NAMALWA (cell line): ENCODE data around the gene MYO16.
A peak's percentile ranks its signal among the peaks of the same experiment; 100 is the strongest.

Experiments used
- DNase-seq: peaks from one replicate; pipeline ENCODE4 v3.0.0-alpha.2; 2015; ENCODE audit warnings: low spot score

Gene MYO16

DNA sequence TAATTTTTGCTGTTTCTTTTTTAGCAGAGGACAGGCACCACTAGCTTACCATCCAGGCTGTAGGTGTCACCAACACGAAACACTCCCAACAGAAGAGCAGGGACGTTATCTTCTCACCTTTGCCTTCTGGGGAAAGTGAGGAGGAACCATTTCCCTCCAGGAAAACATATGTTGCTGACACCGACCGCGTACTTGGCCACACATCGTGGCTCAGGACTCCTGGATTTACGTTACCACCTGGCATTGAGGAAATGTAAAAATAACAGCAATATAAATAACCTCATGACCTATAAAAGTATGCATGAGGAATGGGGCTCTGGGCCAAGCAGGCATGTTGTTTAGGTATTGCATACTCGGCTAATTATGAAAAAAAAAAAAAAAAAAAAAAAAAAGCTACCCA, 525.1 kb downstream of the MYO16 start:
- DNase-seq: no peak

DNA sequence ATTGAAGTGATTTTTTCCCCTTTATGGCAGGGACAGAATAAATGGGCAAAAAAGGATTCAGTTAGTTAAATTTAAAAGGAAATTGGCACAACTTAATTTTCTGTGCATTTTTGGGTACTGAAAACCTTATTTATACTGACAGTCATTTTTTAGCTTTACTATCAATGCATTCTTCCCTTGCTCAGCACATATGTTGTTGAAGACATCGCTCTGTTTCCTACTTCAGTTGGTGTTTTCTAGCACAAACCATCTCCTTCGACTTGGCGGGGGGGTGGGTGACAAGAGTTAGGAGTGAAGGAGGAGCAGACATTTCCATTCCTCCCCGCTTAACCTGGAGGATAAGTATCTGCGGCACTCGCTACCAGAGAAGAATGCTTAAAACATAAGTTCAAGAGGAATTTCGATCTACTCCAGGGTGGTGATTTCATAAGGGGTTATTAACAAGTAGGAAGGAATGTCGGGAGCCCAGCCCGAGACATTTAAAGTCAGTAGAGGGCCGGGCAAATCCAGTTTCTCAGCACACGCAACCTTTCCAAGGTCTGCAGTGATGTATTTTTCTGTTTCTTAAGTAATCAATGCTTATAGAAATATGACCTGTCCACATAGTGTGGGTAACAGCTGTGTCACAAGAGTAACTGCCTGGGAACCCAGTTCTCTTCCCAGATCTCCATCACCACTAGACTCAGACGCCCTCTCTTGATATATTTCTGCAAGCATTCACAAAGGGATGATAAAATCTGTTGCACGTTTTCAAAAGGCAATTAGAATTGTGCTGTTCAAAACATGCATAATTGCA, 525.8 kb downstream of the MYO16 start:
- DNase-seq: no peak

DNA sequence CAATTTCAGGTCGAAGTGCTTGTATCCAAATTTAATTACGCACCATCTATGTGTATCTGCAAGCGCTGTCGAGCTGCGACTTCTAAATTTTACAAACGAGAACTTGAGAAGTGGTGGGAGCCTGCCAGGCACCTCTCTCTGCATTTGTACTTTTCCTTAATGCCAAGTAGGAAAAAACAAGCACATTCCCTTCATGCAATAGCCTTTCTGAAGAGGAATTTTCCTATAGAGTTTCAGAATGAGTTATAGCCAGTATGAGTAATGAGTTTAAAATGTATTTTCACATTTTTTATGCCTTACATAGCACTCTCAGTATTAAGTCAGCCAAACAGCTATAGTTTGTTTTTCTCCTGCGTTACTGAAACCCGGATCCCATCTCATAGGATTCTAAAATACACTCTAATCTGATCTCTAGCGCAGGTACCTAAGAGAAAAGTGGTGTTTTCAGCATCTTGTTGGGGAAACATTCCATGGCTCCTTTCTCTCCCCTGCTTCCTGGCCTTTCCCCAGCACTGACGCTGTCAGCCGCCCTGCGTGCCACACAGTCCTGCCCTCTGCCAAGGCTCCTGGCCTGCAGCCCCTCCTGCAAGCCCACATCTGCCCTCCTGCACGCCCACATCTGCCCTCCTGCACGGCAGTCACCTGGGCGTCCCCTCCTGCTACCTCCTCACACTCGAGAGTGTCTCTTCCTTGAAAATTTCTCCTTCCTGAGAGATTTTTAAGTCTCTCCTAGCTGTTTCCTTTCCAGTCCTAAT, 526.9 kb downstream of the MYO16 start:
- no peak for DNase-seq

DNA sequence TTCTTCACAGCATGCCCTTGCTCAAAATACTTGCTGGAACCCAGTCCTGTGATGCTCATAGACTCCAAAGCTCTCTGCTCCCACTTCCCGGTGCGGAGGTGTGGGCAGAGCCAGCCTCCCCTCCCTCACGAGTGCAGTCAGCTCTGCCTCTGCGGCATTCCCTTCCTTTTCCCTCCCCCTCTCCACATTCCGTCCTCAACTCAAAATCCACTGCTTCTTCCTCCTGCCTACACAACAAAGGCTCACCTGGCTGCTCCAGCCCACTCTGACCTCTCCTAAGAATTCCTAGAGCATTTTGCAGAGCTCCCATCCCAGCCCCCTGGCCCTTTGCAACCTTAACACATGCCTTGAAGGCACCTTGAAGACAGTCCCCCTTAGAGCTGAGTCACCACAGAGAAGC, 527.9 kb downstream of the MYO16 start:
- DNase-seq: no peak

DNA sequence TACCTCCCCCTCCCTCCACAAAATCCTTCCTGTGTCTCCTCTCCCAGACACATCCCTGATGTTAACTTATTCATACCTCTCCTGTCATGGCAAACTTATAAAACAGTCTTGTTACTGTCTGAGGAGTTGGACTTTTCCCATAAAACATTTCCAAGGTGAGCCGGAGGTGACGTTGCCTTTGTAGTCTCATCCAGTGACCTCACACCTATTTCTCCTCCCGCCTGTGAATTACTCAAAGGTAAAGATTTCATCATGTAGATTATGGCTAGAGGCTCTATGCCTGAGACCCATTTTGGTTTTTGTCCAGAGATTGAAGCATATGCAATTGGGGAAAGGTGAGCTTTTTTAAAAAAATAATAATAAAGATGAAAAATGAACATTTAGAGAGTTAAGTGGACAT, 529.0 kb downstream of the MYO16 start:
- DNase-seq: no peak

DNA sequence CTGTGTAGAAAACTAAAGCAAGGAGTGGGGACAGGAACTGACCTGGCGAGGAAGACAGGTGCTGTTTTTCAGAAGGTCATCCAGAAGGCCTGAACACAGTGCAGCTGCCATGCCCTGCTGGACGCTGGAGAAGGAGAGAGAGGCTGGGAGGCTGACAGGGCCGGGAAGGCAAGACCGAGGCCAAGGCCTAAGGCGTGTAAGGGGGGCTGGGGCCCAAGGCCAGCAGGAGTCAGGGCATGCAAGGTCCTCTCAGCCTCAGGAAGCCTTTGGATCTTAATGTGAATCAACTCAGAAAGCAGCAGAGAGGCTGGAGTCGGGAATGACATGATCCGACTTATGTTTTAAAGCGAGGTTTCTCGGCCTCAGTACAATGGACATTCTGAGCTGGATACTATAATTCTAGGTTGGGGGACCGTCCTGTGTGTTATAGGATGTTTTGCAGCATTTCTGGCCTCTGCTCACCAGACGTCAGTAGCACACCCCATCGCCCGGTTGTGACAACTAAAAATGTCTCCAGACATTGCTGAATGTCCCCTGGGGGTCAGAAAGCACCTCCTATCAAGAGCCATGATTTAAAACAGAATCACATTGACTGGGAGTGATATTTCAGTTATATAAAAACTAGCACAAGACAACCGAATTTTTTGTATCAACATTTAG, 530.4 kb downstream of the MYO16 start:
- no peak for DNase-seq

DNA sequence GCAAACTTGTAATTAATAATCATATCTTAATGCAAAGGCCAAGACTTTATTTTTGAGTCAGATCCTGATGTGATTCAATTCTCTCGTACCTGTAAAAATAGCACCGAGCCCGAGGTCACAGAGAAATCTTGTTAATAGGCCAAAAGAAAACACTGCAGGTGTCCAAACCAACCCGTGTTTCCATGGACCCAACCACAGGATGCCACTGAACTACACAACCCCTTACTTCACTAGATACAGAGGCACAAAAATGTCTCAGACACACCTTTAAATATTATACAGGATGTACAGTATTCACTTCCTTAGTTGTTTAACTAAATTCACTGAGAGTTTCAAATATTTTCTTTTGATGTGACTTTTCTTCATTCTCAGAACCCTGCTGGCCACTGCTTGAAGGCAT, 530.9 kb downstream of the MYO16 start:
- DNase-seq: peak; percentile 18

DNA sequence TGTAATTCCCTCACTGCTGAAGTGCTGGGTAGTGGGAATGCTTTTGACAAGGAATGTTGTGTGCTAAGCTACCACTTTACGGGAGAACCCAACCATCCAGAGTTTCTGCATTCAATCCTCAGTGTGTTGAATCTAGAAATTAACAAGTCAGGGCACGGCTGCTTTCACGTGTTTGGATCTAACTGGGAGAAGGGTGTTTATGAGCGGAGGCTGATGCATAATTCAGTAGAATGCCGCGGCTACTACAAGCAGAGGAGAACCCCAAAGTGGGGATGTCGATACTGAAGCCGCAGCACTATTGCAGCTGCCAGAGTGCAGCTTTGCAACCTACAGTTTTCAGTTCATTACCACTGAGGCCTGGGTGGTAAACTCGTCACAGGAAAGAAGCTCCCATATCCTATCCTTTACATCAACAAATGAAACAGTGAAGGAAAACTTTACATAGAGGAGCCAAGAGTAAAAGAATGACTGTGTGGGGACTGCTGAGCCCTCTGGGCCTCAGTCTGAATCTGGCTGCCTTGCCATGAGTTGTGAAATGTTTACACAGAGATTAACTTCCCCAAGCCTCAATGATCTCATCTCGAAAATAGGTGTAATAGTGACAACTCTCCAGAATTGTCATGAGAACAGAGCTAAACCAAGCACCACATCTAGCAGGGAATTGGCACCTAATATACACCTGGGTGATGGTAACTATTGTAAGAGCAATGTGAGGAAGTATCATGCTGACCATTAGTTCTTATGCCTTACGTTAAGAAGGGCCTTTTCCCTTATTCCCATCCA, 531.7 kb downstream of the MYO16 start:
- DNase-seq: no peak

DNA sequence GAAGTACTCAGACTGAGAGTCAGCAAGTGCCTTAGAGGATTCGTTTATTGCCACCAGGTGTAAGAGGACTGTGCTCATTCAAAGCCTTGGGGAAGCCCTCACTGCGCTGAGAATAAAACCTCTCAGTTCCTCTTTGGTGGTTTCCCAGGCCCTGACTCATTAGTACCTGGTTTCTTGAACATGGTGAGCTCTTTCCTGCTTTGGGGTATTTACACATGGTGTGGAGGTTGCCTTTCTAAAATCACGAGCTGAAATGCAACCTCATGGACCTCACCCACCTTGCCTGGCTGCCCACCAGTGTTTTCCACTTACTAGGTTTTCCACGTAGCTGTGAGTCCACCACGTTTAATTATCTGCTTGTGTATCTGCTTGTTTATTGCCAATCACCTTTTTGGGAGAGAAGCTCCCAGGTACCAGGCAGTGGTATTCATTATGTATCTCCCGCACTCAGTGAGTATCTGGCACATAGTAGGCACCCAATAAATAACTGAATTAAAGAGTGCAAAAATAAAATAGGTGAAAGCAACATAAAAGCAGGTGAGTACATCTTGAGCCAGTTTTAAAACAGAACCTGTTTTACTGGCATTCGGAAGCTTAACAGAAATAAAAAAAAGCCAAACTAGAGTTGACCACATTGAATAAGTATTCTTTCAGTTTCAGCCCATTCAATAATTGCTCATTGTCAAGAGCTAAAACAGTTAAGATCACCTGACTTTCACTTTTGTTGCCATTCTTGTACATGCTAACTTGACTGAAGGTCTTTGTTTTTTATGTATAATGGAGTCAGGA, 533.0 kb downstream of the MYO16 start:
- peak; percentile 92 for DNase-seq

DNA sequence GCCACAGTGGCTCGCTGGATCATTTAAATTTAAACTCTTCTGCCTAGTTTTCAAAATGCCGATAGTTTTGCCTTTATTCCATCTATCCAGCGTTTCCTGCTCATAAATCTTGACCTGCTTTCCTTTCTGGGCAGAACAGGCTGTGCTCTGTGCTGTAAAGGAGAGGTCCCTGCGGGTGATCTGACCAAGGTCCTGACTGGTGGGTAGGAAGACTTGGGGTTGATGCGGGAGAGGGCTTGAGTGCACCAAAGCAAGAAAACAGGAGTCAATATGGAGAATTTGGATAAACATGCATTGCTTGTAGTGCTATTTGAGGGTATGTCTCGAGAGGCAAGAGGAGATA, 533.6 kb downstream of the MYO16 start:
- DNase-seq: no peak

DNA sequence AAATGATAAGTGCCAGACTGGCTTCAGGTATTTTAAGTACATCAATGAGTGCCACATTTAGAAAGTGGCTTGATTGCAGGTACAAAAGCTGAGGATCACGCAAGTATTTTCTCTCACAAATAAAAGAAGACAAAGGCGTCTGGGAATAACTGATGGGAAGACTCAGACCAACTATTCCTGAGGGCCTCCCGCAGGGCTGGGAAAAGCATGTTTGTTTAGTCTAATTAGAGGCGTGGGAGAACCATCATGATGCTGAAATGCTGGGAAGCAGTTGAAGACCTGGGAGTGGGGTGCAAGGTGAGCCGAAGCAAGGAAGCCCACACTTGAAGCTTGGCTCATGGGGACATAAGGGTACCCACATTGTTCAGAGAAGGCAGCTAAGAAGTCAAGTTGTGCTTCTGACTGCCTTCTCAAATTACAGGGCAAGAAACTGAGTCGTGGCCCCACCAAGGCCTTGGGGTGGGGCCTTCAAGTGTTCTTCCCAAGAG, 536.0 kb downstream of the MYO16 start:
- DNase-seq: no peak

DNA sequence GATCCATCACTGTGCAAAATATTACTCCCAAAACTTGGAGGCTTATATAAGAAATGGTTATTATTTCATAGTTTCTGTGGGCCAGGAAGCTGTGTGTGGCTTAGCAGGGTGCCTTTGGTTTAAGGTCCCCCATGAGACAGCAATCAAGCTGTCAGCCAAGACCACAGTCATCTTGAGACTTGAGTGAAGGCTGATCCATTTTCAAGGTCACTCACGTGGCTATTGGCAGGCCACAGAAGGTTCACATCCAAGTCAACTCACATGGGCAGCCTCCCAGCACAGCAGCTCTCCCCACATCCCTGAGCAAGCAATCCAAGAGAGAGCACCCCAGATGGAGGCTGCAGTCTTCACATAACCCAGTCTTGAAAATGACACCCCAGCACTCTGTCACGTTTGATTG, 537.4 kb downstream of the MYO16 start:
- no peak for DNase-seq

DNA sequence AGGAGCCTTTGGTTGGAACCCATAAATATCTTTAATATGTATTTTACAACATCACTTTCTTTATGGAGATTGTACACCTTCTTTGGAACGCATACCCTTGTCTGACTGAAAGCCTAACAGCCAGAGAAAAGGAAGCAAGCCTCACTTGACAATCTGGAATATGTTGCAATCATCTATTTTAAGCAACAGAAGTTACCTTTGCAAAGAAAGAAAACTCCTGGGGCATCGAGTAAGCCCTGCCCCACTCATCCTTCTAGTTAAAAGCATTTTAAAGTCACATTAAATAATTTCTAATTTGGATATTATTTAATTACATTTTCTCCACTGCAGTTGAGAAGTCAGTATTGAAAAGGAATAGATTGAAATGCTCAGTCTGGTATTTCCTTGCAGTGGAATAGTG, 542.7 kb downstream of the MYO16 start:
- no peak for DNase-seq

DNA sequence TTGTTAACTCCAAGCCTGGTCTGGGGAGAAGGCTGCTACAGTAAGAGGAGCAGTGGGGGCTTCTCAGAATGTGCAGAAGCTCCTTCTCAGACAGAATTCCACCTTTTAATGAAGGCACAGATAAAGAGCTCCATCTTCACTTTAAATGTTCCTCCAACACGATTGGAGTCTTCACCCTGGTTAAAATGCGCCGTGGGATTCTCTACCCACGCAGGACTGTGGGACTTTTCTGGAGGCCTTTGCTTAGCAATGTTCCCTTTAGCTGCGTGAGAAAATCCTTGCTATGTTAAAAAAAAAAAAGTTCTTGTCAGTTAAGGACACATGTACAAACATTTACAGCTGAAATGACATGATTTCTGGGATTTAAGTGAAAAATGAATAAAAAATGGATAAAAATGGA, 546.3 kb downstream of the MYO16 start:
- no peak for DNase-seq

DNA sequence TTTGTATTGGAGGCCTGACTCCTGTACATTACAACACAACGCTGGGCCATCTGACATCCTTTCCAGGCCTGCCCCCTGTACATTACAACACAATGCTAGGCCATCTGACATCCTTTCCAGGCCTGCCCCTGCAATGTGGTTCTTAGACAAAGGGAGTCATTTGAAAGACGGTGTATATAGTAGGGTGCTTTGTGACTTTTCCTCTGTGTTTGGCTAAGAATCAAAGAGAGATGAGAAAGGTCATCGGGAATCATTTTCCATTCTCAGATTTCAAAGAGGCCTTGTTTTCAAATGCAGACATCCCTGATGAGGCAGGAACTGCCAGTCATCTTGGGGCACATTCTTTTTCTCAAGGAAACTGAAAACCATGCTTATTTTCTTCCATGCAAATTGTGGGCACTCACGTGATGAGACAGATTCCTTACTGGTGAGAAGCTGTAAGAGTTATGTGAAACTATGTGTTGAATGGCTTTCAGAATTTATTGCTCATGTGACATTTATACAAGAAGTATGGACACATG, 551.6 kb downstream of the MYO16 start:
- no peak for DNase-seq

DNA sequence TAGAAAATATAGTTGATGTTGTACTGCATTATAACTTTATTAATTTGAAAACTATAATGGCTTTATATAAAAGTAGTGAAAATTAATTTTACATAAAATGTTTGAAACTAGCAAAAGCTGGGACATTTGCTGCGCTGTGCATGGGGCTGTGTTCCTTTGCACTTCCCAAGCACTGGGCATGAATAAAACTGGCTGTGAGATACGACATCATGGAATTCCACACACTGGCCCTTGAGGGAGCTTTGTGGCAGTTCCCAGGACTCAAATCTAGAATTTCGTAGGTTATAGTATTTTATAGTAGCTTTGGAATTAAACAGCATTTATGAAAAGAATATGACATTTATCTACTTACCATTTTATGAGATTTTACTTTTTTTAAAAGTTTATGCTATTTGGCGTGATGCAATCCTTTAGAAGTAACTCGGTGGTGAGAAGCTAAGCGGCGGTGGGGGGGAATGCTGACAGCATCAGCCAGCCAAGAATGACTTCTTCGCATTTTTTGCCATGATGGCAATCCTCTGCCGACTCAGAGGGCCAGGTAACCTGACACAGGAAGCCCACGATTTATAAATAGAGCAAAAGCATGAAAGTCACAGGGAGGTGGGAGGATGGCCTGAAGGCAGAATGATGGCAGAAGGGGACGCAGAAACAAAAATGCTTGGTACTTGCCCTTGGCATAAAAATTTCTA, 553.5 kb downstream of the MYO16 start:
- DNase-seq: no peak

DNA sequence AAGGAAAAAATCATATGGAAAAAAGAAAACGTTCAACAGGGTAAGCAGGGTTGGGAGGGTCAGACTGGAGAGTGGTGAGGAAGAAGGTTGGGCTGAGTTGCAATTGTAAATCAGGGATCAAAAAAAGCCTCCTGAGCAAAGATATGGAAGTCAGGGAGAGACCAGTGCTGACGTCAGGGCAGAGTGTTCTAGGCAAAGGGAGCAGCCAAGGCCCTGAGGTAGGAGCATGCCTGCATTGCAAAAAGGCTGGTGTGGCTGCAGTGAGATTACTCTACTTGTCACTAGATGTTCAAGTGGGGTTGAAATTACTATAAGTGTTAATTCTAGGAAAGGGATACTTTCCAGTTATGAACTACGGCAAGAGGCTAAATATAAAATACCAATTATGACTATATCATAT, 562.0 kb downstream of the MYO16 start:
- DNase-seq: no peak

DNA sequence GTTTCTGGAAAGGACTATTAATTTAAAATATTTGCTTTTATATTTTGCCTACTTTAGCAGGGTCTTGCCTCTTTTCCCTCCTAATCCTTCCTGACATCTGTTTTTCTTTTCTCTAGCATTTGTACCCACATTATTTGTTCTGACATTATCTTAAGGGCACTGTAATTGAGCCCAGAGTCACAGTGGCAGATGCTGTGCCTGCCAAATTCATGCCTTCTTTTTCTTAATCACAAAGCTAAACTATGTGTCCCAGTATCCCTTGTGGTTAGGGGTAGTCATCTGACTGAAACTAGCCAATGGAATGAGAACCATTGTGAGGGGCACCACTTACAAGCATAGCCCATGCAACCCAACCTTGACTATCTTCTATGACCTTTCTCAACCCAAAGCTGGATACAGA, 562.9 kb downstream of the MYO16 start:
- no peak for DNase-seq

DNA sequence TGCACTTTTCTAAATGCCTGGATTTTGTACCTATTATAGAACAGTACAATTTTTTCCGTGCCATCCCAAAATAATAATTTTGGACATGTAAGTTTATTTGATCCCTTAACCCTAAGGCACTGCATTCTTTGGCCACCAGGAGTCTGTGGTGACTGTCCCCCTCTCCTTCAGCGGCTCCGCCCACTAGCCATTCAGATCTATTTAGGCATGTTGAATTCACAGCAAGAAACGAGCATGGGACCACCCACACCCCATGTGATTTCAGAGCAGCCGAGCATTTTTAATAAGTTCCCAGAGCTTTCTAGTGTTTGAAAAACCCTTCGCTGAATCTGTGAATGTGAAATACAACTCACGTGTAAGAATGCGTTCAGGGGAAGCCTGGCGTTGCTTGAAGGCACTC, 567.5 kb downstream of the MYO16 start:
- peak; percentile 40 for DNase-seq

DNA sequence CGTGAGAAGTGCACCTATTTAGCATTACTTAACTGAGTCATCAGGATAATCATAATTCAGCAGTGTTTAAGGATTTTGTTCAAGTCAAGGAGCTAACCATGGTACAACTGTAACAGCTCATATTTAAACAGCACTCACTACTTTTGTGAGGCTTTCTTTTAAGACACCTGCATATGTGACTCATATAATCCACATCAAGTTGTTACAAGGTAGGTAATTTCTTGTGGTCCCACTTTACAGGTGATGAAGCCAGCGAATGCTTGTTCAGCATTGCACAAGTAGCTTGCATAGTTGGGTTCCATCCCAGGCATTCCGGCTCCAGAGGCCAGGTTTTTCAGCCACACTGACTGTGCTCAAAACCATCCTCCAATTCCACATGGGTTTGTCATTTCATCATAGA, 569.2 kb downstream of the MYO16 start:
- no peak for DNase-seq

DNA sequence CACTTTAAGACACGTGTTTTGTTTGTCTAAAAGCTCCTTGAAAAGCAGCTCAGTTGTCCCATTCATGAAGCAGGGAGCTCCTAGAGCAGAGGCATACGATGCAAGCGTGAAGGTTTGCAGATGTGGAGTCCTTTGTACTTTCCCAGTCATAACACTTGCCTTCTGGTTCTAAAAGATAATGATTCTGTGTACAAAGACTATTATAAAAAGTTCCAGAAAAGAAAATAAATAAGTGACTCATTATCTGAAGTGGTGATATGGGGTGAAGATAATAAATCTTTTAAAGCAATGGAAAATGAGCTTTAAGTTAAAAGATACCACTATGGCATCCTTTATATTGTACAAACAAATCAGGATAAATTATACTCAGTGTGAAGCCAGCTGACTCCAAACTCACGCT, 569.9 kb downstream of the MYO16 start:
- no peak for DNase-seq
